ENCODE measurements around the gene SAMD4A. TPM values are rescaled to one million over a fixed set of nuclear protein-coding genes. Genes with fewer than 3 reads are reported as not detected.
A peak's percentile ranks its signal among the peaks of the same experiment; 100 is the strongest.

Gene SAMD4A
- polyA plus RNA-seq, 2 of the 4 experiments (the other 2 are of a cell fraction) = 3.9 to 5.4 TPM

DNA sequence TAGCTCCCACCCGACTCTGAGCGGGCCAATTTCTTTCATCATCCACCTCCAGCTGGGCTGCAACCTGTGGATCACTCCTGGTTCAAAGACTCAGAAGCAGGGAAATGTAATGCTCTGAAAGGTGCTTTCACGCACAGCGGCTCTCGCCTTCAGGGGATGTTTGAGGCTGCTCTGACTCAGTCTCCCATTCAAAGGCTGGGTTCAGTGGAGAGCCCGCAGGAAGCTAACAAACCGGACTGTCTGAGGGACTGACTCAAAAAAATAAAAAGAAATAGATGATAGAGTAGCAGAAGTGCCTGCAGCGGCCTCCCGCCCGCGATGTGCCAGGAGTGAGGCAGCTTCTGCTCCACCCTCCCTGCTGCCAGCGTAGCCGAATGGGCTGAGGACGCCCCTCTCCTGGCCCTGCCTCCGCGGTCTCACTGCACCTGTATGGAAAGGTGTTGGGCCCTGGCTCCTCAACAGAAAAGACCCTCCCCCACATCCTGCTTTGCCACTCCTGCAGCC, 237.7 kb downstream of the SAMD4A start:
- DNase-seq (ENCODE audit: low read depth in 1 of 2, low spot score in 1 of 2) = no peak
- no peak overlapping the region for H3K27ac ChIP-seq
- ATAC-seq = no peak
- H3K4me1 ChIP-seq = 0 out of 3 replicates have a peak, but pooled peaks cover 3% of the 10 kb centered on the region
- TF ChIP-seq HOXA7 (CRISPR knock-in tag; IDR thresholded peaks at IDR 0.05) = no peak
- ChIA-PET CTCF (interaction anchor here (0.6 to 8.7 kb wide), 17 partner anchors 13 to 437 kb away, joined by 3 to 159 read pairs (median 5); partner anchors contain the start of gene SAMD4A), POLR2A (no interaction called here)
- WGBS (ENCODE audit: missing lambda C conversion rate) = 77% methylated on average over 16 of the region's 16 CpGs
- FAIRE-seq = no peak
- no peaks in the 10 kb centered on the region for H3K9me3 ChIP-seq
- H3K4me2 ChIP-seq = no peak overlapping the region
- H3K4me3 ChIP-seq = no peak overlapping the region

DNA sequence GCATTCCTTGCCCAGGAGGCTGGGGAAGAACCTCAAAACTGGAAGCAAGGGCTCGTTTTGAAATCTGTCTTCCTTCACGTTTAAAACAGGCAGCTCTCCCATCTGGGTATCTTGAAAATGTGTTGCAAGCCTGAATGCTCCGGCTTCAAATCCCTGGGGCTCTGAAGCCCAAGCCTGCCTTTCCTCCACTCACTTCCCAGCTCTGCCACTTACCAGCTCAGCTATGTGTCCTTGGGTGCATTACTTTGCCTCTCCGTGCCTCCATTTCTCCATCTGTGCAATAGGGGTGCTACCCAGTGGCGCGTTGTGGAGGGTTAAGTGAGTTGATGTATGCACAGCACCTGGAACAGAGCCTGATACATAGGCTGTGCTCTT, 238.1 kb downstream of the SAMD4A start:
- no peak for FAIRE-seq

DNA sequence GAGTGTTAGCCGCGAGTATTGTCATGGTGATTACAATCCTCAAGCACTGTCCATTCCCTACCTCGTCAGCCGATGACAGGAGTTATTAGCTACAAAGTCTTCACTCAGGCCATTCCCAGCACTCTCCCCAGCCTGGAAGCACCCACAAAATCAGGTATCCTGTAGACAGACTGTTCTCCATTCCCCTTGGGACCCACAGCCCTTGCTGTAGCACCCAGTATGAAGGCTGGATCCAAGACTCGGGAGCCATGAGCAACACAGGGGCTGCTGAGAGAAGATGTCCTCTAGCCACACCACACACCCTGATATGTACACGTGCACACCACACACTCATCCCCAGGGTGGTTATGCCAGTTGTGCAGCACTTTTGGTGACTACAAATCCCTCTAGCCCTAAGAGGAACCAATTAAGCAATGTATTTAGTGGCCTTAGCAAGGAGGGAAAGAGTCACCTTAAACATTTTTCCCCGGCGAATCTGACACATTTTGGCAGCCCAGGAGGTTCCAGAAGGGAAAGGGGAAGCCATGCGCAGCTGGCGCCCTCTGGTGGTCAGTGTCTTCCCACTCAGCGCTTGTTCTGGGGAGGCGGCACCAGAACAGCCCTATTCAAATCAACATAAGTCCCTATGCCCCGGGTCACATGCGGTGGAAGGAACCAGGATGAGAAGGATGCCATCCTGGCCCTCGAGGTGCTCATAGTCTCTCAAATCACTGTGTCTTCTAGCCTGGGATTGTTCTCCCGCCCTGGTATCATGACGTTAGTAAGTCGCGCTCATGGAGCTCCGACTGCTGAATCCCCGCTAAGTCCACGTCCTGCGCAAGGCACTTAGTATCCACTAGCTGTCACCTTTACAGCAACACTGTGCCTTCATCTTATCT, 238.8 kb downstream of the SAMD4A start:
- DNase-seq (ENCODE audit: low read depth in 1 of 2, low spot score in 1 of 2) (peak; percentile 82 to 86), FAIRE-seq (no peak), ATAC-seq (peak; percentile 90 to 96)
- CTCF ChIA-PET = interaction anchor here (0.6 to 8.7 kb wide), 41 partner anchors 12 to 1750 kb away, joined by 3 to 159 read pairs (median 3); partner anchors contain the start of genes CDKN3, CGRRF1, GCH1 and SAMD4A
- Histone ChIP-seq H3K4me2 (peak overlapping the region; percentile 73), H3K9me3 (no peaks in the 10 kb centered on the region), H3K27ac (no peak overlapping the region), H3K4me1 (0 out of 3 replicates have a peak, but pooled peaks cover 3% of the 10 kb centered on the region), H3K4me3 (no peak overlapping the region)
- 36% methylated on average over 22 of the region's 23 CpGs for WGBS (ENCODE audit: missing lambda C conversion rate)
- POLR2A ChIA-PET = interaction anchor here (0.6 kb wide), 1 partner anchor 96 kb away, joined by 3 read pairs; no protein-coding TSS in a partner anchor
- peak; percentile 88 for TF ChIP-seq SMC3 (IDR thresholded peaks at IDR 0.05)
- no peak for TF ChIP-seq KDM5A (IDR thresholded peaks at IDR 0.05)
- TF ChIP-seq ZSCAN20 (CRISPR knock-in tag; IDR thresholded peaks at IDR 0.05) = no peak
- TF ChIP-seq CTCF (IDR thresholded peaks at IDR 0.05) = peak; percentile 95
- no peak for TF ChIP-seq NPAS2 (CRISPR knock-in tag; IDR thresholded peaks at IDR 0.05; ENCODE audit: borderline replicate concordance)
- no peak for TF ChIP-seq FOXS1 (CRISPR knock-in tag; IDR thresholded peaks at IDR 0.05)
- 0 out of 2 replicates have a peak, but pooled peaks have one; percentile 43 for TF ChIP-seq MAX (IDR thresholded peaks at IDR 0.05)
- no peak for TF ChIP-seq CBX2 (IDR thresholded peaks at IDR 0.05; ENCODE audit: borderline replicate concordance, low read depth)
- peak; percentile 88 to 90 for TF ChIP-seq RAD21 (conservative IDR thresholded peaks at IDR 0.05 in 1 of 2, IDR thresholded peaks at IDR 0.05 in 1 of 2)
- no peak for TF ChIP-seq MAFK (IDR thresholded peaks at IDR 0.05; ENCODE audit: partially characterized antibody)
- no peak for TF ChIP-seq POLR2AphosphoS2 (conservative IDR thresholded peaks at IDR 0.05; ENCODE audit: low read length)
- TF ChIP-seq CHD2 (IDR thresholded peaks at IDR 0.05; ENCODE audit: low read length, partially characterized antibody) = no peak
- TF ChIP-seq KDM1A (IDR thresholded peaks at IDR 0.05; ENCODE audit: low read depth) = no peak
- TF ChIP-seq NFE2L2 (conservative IDR thresholded peaks at IDR 0.05; ENCODE audit: low read length) = no peak

More for the DNA sequence above, 238.1 kb downstream of the SAMD4A start:
- CTCF ChIA-PET = interaction anchor here (0.6 to 8.7 kb wide), 22 partner anchors 12 to 1749 kb away, joined by 3 to 159 read pairs (median 4); partner anchors contain the start of genes GCH1 and SAMD4A
- 0 out of 6 replicates have a peak, but pooled peaks of 1 of the 2 experiments have one; percentile 4 for ATAC-seq
- H3K4me1 ChIP-seq = 0 out of 3 replicates have a peak, but pooled peaks cover 3% of the 10 kb centered on the region
- DNase-seq (ENCODE audit: low read depth in 1 of 2, low spot score in 1 of 2) = no peak
- peak overlapping the region; percentile 73; the same call in 2 of the 3 replicates for H3K4me2 ChIP-seq
- H3K27ac ChIP-seq = no peak overlapping the region
- no peaks in the 10 kb centered on the region for H3K9me3 ChIP-seq
- WGBS (ENCODE audit: missing lambda C conversion rate) = 63% methylated on average over 6 of the region's 6 CpGs
- TF ChIP-seq, protein P1, sequence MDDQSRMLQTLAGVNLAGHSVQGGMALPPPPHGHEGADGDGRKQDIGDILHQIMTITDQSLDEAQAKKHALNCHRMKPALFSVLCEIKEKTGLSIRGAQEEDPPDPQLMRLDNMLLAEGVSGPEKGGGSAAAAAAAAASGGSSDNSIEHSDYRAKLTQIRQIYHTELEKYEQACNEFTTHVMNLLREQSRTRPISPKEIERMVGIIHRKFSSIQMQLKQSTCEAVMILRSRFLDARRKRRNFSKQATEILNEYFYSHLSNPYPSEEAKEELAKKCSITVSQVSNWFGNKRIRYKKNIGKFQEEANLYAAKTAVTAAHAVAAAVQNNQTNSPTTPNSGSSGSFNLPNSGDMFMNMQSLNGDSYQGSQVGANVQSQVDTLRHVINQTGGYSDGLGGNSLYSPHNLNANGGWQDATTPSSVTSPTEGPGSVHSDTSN (IDR thresholded peaks at IDR 0.05) = no peak
- TF ChIP-seq HDAC2 (IDR thresholded peaks at IDR 0.05) (no peak), KDM5A (IDR thresholded peaks at IDR 0.05) (no peak), KDM1A (IDR thresholded peaks at IDR 0.05; ENCODE audit: low read depth) (no peak), NPAS2 (CRISPR knock-in tag; IDR thresholded peaks at IDR 0.05; ENCODE audit: borderline replicate concordance) (no peak), TFCP2L1 (CRISPR knock-in tag; IDR thresholded peaks at IDR 0.05) (no peak), MYC (IDR thresholded peaks at IDR 0.05; ENCODE audit: borderline replicate concordance, low read length) (no peak), RNF2 (IDR thresholded peaks at IDR 0.05; ENCODE audit: borderline replicate concordance, low read depth) (no peak)
- TF ChIP-seq, protein P2, sequence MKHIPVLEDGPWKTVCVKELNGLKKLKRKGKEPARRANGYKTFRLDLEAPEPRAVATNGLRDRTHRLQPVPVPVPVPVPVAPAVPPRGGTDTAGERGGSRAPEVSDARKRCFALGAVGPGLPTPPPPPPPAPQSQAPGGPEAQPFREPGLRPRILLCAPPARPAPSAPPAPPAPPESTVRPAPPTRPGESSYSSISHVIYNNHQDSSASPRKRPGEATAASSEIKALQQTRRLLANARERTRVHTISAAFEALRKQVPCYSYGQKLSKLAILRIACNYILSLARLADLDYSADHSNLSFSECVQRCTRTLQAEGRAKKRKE (CRISPR knock-in tag; IDR thresholded peaks at IDR 0.05; ENCODE audit: low read depth) = no peak
- no peak overlapping the region for H3K4me3 ChIP-seq
- POLR2A ChIA-PET = no interaction called here

Data from A549 (cell line).